ENCODE results near the gene TPO.

The TPO gene

GRCh38 chr2:1370461-1370860 lies 42.8 kb upstream of the TPO start:
- no peak for TF ChIP-seq TAF1 (IDR thresholded peaks at IDR 0.05; ENCODE audit: borderline replicate concordance, insufficient read depth, low read length)
- TF ChIP-seq, protein P1, sequence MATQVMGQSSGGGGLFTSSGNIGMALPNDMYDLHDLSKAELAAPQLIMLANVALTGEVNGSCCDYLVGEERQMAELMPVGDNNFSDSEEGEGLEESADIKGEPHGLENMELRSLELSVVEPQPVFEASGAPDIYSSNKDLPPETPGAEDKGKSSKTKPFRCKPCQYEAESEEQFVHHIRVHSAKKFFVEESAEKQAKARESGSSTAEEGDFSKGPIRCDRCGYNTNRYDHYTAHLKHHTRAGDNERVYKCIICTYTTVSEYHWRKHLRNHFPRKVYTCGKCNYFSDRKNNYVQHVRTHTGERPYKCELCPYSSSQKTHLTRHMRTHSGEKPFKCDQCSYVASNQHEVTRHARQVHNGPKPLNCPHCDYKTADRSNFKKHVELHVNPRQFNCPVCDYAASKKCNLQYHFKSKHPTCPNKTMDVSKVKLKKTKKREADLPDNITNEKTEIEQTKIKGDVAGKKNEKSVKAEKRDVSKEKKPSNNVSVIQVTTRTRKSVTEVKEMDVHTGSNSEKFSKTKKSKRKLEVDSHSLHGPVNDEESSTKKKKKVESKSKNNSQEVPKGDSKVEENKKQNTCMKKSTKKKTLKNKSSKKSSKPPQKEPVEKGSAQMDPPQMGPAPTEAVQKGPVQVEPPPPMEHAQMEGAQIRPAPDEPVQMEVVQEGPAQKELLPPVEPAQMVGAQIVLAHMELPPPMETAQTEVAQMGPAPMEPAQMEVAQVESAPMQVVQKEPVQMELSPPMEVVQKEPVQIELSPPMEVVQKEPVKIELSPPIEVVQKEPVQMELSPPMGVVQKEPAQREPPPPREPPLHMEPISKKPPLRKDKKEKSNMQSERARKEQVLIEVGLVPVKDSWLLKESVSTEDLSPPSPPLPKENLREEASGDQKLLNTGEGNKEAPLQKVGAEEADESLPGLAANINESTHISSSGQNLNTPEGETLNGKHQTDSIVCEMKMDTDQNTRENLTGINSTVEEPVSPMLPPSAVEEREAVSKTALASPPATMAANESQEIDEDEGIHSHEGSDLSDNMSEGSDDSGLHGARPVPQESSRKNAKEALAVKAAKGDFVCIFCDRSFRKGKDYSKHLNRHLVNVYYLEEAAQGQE (IDR thresholded peaks at IDR 0.05; ENCODE audit: insufficient read depth in 1 of 2, low read depth in 2 of 2, low read length in 2 of 2) = no peak
- TF ChIP-seq FOXP2 (optimal IDR thresholded peaks at IDR 0.05; ENCODE audit: borderline replicate concordance, extremely low read depth, extremely low read length, insufficient read depth) = no peak
- TF ChIP-seq SIN3A (IDR thresholded peaks at IDR 0.05; ENCODE audit: borderline replicate concordance, insufficient read depth, low read length) = no peak
- no peak for TF ChIP-seq POLR2AphosphoS5 (IDR thresholded peaks at IDR 0.05; ENCODE audit: low read depth, low read length)

GRCh38 chr2:1371082-1371481 lies 42.2 kb upstream of the TPO start:
- TF ChIP-seq TAF1 (IDR thresholded peaks at IDR 0.05; ENCODE audit: borderline replicate concordance, insufficient read depth, low read length) (no peak), SIN3A (IDR thresholded peaks at IDR 0.05; ENCODE audit: borderline replicate concordance, insufficient read depth, low read length) (no peak), POLR2AphosphoS5 (IDR thresholded peaks at IDR 0.05; ENCODE audit: low read depth, low read length) (no peak), FOXP2 (optimal IDR thresholded peaks at IDR 0.05; ENCODE audit: borderline replicate concordance, extremely low read depth, extremely low read length, insufficient read depth) (no peak)
- TF ChIP-seq, protein P1 (IDR thresholded peaks at IDR 0.05; ENCODE audit: insufficient read depth in 1 of 2, low read depth in 2 of 2, low read length in 2 of 2) = no peak

- TF ChIP-seq SIN3A (IDR thresholded peaks at IDR 0.05; ENCODE audit: borderline replicate concordance, insufficient read depth, low read length) (no peak), POLR2AphosphoS5 (IDR thresholded peaks at IDR 0.05; ENCODE audit: low read depth, low read length) (no peak), FOXP2 (optimal IDR thresholded peaks at IDR 0.05; ENCODE audit: borderline replicate concordance, extremely low read depth, extremely low read length, insufficient read depth) (no peak), TAF1 (IDR thresholded peaks at IDR 0.05; ENCODE audit: borderline replicate concordance, insufficient read depth, low read length) (no peak)
- TF ChIP-seq, protein P1 (IDR thresholded peaks at IDR 0.05; ENCODE audit: insufficient read depth in 1 of 2, low read depth in 2 of 2, low read length in 2 of 2) = no peak
These were observed 39.4 kb upstream of the TPO start for GRCh38 chr2:1373830-1374229.

DNA sequence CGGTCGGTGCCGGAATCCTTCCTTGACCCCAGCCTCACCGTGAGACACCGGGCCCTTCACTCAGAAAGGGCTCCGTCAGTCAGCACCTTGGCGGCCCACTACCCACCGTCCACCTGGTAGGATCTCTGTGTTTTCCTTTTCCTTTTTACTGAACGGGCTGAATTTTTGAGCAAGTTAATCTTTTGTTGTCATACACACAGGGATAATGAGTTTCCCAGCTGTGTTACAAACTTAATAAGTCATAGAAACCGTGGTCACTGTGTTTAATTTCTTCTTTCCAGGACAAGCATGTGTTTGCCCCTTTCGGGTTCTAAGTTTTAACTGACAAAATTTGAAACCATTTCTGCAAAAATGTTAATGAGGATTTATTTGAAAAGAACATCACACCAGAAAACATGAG lies 39.0 kb upstream of the TPO start:
- no peak for TF ChIP-seq FOXP2 (optimal IDR thresholded peaks at IDR 0.05; ENCODE audit: borderline replicate concordance, extremely low read depth, extremely low read length, insufficient read depth)

GRCh38 chr2:1375794-1376193 lies 37.5 kb upstream of the TPO start:
- no peak for TF ChIP-seq POLR2AphosphoS5 (IDR thresholded peaks at IDR 0.05; ENCODE audit: low read depth, low read length)
- no peak for TF ChIP-seq SIN3A (IDR thresholded peaks at IDR 0.05; ENCODE audit: borderline replicate concordance, insufficient read depth, low read length)
- no peak for TF ChIP-seq FOXP2 (optimal IDR thresholded peaks at IDR 0.05; ENCODE audit: borderline replicate concordance, extremely low read depth, extremely low read length, insufficient read depth)

DNA sequence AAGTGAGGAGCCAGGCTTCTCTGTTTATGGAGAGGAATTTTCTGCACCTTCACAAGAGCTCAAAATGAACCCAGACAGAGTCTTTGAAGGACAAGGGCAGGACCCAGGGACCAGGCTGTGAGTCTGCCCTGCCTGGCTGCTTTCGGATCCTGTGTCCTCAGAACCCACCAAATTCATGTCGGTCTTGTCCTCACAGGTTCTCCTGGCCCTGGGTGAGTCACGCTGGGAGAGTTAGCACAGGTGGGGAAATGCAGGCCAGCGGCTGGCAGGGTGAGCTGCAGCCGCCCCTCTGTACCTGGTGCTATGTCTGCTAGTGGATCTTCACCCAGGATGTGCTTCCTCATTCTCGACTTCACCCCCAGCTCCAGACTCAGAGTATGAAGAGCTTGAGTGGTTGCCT lies 35.8 kb upstream of the TPO start:
- TF ChIP-seq POLR2AphosphoS5 (IDR thresholded peaks at IDR 0.05; ENCODE audit: low read depth, low read length) = no peak
- TF ChIP-seq FOXP2 (optimal IDR thresholded peaks at IDR 0.05; ENCODE audit: borderline replicate concordance, extremely low read depth, extremely low read length, insufficient read depth) = no peak
- no peak for TF ChIP-seq SIN3A (IDR thresholded peaks at IDR 0.05; ENCODE audit: borderline replicate concordance, insufficient read depth, low read length)
- TF ChIP-seq, protein P1 (IDR thresholded peaks at IDR 0.05; ENCODE audit: insufficient read depth in 1 of 2, low read depth in 2 of 2, low read length in 2 of 2) = no peak
- no peak for TF ChIP-seq TAF1 (IDR thresholded peaks at IDR 0.05; ENCODE audit: borderline replicate concordance, insufficient read depth, low read length)

All from PFSK-1 (cell line).